HepG2 (cell line): Measurements from ENCODE around the gene LYPD4. TPM values are rescaled to one million over a fixed set of nuclear protein-coding genes. Genes with fewer than 3 reads are reported as not detected.
A peak's percentile ranks its signal among the peaks of the same experiment; 100 is the strongest.

ENCODE experiments used
- ADNP ChIP-seq: sonication (generic); formaldehyde crosslinking; IDR thresholded peaks from 2 replicates; pipeline ENCODE4 v1.4.0; 2020; ENCODE audit warnings: missing genetic modification reagents
- CEBPB ChIP-seq: IDR thresholded peaks from 2 replicates; pipeline ENCODE4 v1.6.1; 2011; ENCODE audit warnings: low read depth, low read length, improper control_type of control experiment, borderline replicate concordance
- DRAP1 ChIP-seq: IDR thresholded peaks from 2 replicates; pipeline ENCODE4 v1.6.1; 2016; ENCODE audit warnings: missing genetic modification reagents, missing compliant biosample characterization
- EED ChIP-seq: sonication (generic); formaldehyde crosslinking; IDR thresholded peaks from 2 replicates; pipeline ENCODE4 v1.5.0; 2020; ENCODE audit warnings: mild to moderate bottlenecking, missing genetic modification reagents
- FOSL1 ChIP-seq: sonication (generic); formaldehyde crosslinking; IDR thresholded peaks from 2 replicates; pipeline ENCODE4 v1.9.0; 2021; ENCODE audit warnings: missing genetic modification reagents, borderline replicate concordance
- FOXA1 ChIP-seq, 2 experiments: fragments of 450-650 bp in 1 of 2; sonication (generic) in 1 of 2; formaldehyde crosslinking in 1 of 2; IDR thresholded peaks; 2 replicates each; pipeline versions ENCODE4 v1.4.0 to v1.6.1; 2016 to 2020; ENCODE audit warnings: missing genetic modification reagents in 1 of 2
- HIVEP1 ChIP-seq: sonication (generic); formaldehyde crosslinking; IDR thresholded peaks from 2 replicates; pipeline ENCODE4 v1.4.0; 2020; ENCODE audit warnings: mild to moderate bottlenecking, missing genetic modification reagents
- KLF11 ChIP-seq: IDR thresholded peaks from 2 replicates; pipeline ENCODE4 v1.6.1; 2016; ENCODE audit warnings: missing compliant biosample characterization
- PHF21A ChIP-seq: sonication (generic); formaldehyde crosslinking; IDR thresholded peaks from 2 replicates; pipeline ENCODE4 v1.5.0; 2020; ENCODE audit warnings: mild to moderate bottlenecking, missing genetic modification reagents
- PITX1 ChIP-seq: sonication (generic); formaldehyde crosslinking; IDR thresholded peaks from 2 replicates; pipeline ENCODE4 v1.5.1; 2020; ENCODE audit warnings: mild to moderate bottlenecking, missing genetic modification reagents
- RBAK ChIP-seq: sonication (generic); formaldehyde crosslinking; IDR thresholded peaks from 2 replicates; pipeline ENCODE4 v1.5.1; 2020; ENCODE audit warnings: mild to moderate bottlenecking, missing genetic modification reagents
- TBX2 ChIP-seq: sonication (generic); formaldehyde crosslinking; IDR thresholded peaks from 2 replicates; pipeline ENCODE4 v1.5.0; 2020; ENCODE audit warnings: missing genetic modification reagents, mild to moderate bottlenecking, borderline replicate concordance
- ZBTB14 ChIP-seq: sonication (generic); formaldehyde crosslinking; IDR thresholded peaks from 2 replicates; pipeline ENCODE4 v1.4.0; 2020; ENCODE audit warnings: missing genetic modification reagents
- ZBTB21 ChIP-seq: sonication (generic); formaldehyde crosslinking; IDR thresholded peaks from 2 replicates; pipeline ENCODE4 v1.4.0; 2020; ENCODE audit warnings: missing genetic modification reagents
- ZC3H13 ChIP-seq: sonication (generic); formaldehyde crosslinking; IDR thresholded peaks from 2 replicates; pipeline ENCODE4 v1.8.1; 2023; ENCODE audit warnings: mild to moderate bottlenecking, missing genetic modification reagents, moderate library complexity
- ZHX1 ChIP-seq: sonication (generic); formaldehyde crosslinking; IDR thresholded peaks from 2 replicates; pipeline ENCODE4 v1.8.1; 2022; ENCODE audit warnings: low read depth, mild to moderate bottlenecking, missing genetic modification reagents
- ZNF10 ChIP-seq: sonication (generic); formaldehyde crosslinking; IDR thresholded peaks from 2 replicates; pipeline ENCODE4 v1.4.0; 2020; ENCODE audit warnings: mild to moderate bottlenecking, low read depth, missing genetic modification reagents, borderline replicate concordance
- ZNF672 ChIP-seq: sonication (generic); formaldehyde crosslinking; IDR thresholded peaks from 2 replicates; pipeline ENCODE4 v1.8.1; 2022; ENCODE audit warnings: missing genetic modification reagents
- ZNF816 ChIP-seq: sonication (generic); formaldehyde crosslinking; IDR thresholded peaks from 2 replicates; pipeline ENCODE4 v1.8.0; 2022; ENCODE audit warnings: missing genetic modification reagents, mild to moderate bottlenecking, borderline replicate concordance
- ZNF883 ChIP-seq: sonication (generic); formaldehyde crosslinking; IDR thresholded peaks from 2 replicates; pipeline ENCODE4 v1.5.1; 2020; ENCODE audit warnings: mild to moderate bottlenecking, missing genetic modification reagents; ENCODE audit errors: not compliant biosample characterization
- polyA plus RNA-seq, 8 experiments: library from polyadenylated mRNA; depleted of rRNA in 3 of 8; stranded (reverse) in 7 of 8; unstranded in 1 of 8; fragments of >200 nt; fragmentation: Illumina TruSeq in 4 of 8; extraction: Trizol in 4 of 8; gene quantifications; 2 replicates each; pipeline versions ENCODE4 v1.2.1 to v1.2.3, GENCODE V29; 2011 to 2016; ENCODE audit warnings: low read depth in 4 of 8, missing spikeins in 1 of 8, mixed read lengths in 1 of 8; ENCODE audit not compliant: insufficient read depth in 1 of 8
- total RNA-seq, 5 experiments: library from RNA; depleted of rRNA; stranded (reverse); fragments of >200 nt; fragmentation: Illumina TruSeq; extraction: Trizol; gene quantifications; 2 replicates each; pipeline ENCODE4 v1.2.3, GENCODE V29; 2016; ENCODE audit warnings: low read depth in 1 of 5
- TF ChIP-seq, protein P1 (sequence below): sonication (generic); formaldehyde crosslinking; IDR thresholded peaks from 2 replicates; pipeline ENCODE4 v1.4.0; 2020; ENCODE audit warnings: missing genetic modification reagents
- TF ChIP-seq, protein P2 (sequence below): sonication (generic); formaldehyde crosslinking; IDR thresholded peaks from 2 replicates; pipeline ENCODE4 v1.8.0; 2022; ENCODE audit warnings: mild to moderate bottlenecking, missing genetic modification reagents, moderate library complexity
- TF ChIP-seq, protein P3 (sequence below): sonication (generic); formaldehyde crosslinking; IDR thresholded peaks from 2 replicates; pipeline ENCODE4 v1.5.0; 2020; ENCODE audit warnings: missing genetic modification reagents

LYPD4 gene
- total and polyA plus RNA-seq, 2 of the 13 experiments (the other 11 are each of a cell fraction or from before 2014, with no cell fraction given), result not detected

DNA sequence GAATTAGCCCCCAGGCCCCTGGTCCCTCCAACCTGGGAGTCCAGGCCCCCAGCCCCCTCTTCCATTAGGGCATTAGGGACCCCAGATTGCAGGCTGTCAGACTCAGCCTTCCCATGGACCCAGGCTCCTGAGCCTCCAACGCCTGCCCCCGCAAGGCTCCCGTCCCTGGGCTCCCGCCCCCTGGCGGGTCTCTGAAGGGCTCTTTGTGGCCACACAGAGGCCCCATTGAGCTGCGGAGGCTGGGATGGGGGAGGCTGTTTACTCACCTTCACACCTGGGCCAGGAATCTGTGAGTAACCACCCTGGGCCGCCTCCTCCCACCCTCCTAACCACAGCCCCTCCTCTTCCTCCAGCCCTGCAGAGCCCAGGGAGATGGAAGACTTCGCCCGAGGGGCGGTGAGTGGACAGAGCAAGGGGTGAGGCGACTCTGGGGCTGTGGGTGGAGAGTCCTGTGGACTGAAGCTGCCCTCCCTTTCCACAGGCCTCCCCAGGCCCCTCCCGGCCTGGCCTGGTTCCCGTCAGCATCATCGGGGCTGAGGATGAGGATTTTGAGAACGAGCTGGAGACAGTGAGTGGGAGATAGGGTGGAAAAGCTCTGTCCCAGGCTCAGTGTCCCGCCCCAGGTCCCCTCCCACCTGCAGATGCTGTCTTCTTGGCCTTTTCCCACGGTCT is 43.4 kb upstream of the LYPD4 start (continued):
- no peak for TF ChIP-seq ZHX1 (CRISPR knock-in tag)
- TF ChIP-seq ZBTB21, result no peak
- TF ChIP-seq FOSL1, result peak; percentile 68; the same call in 1 of the 2 replicates
- no peak for TF ChIP-seq ZNF816 (CRISPR knock-in tag)
- no peak for TF ChIP-seq HIVEP1 (CRISPR knock-in tag)
- peak; percentile 91 for TF ChIP-seq PHF21A
- TF ChIP-seq ZNF10 (CRISPR knock-in tag), result no peak
- no peak for TF ChIP-seq ZBTB14 (CRISPR knock-in tag)
- no peak for TF ChIP-seq CEBPB
- no peak for TF ChIP-seq ADNP (CRISPR knock-in tag)
- no peak for TF ChIP-seq ZNF672 (CRISPR knock-in tag)
- TF ChIP-seq ZC3H13 (CRISPR knock-in tag), result no peak
- TF ChIP-seq, protein P1, sequence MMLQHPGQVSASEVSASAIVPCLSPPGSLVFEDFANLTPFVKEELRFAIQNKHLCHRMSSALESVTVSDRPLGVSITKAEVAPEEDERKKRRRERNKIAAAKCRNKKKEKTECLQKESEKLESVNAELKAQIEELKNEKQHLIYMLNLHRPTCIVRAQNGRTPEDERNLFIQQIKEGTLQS (CRISPR knock-in tag), result peak; percentile 83
- 0 out of 2 replicates have a peak, but pooled peaks have one; percentile 14 for TF ChIP-seq DRAP1
- no peak for TF ChIP-seq EED (CRISPR knock-in tag)
- TF ChIP-seq PITX1, result peak; percentile 67; the same call in 1 of the 2 replicates
- TF ChIP-seq, protein P2, sequence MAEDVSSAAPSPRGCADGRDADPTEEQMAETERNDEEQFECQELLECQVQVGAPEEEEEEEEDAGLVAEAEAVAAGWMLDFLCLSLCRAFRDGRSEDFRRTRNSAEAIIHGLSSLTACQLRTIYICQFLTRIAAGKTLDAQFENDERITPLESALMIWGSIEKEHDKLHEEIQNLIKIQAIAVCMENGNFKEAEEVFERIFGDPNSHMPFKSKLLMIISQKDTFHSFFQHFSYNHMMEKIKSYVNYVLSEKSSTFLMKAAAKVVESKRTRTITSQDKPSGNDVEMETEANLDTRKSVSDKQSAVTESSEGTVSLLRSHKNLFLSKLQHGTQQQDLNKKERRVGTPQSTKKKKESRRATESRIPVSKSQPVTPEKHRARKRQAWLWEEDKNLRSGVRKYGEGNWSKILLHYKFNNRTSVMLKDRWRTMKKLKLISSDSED, result no peak
- TF ChIP-seq RBAK, result no peak
- no peak for TF ChIP-seq FOXA1 (IDR thresholded peaks at IDR 0.05)
- peak; percentile 97 for TF ChIP-seq FOXA1 (CRISPR knock-in tag; IDR thresholded peaks at IDR 0.05)
- TF ChIP-seq TBX2 (CRISPR knock-in tag), result peak; percentile 100
- no peak for TF ChIP-seq ZNF883 (CRISPR knock-in tag)
- no peak; the same call in 1 of the 2 replicates for TF ChIP-seq KLF11 (CRISPR knock-in tag)
- TF ChIP-seq, protein P3, sequence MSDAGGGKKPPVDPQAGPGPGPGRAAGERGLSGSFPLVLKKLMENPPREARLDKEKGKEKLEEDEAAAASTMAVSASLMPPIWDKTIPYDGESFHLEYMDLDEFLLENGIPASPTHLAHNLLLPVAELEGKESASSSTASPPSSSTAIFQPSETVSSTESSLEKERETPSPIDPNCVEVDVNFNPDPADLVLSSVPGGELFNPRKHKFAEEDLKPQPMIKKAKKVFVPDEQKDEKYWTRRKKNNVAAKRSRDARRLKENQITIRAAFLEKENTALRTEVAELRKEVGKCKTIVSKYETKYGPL, result no peak
